Middle frontal gyrus (tissue), 1 donor: ENCODE measurements around the gene ARHGEF1.

Experiments used
- DNase-seq: peaks from one replicate; pipeline ENCODE4 v3.0.0-alpha.2; 2015; ENCODE audit warnings: low spot score; ENCODE audit errors: extremely low spot score

Gene ARHGEF1

GRCh38 chr19:41918653-41919244 lies 35.8 kb downstream of the ARHGEF1 start:
- no peak for DNase-seq

GRCh38 chr19:41919948-41920712 lies 37.1 kb downstream of the ARHGEF1 start:
- no peak for DNase-seq

- no peak for DNase-seq
These were observed 38.0 kb downstream of the ARHGEF1 start for GRCh38 chr19:41920882-41921576.

- DNase-seq: no peak
These were observed 38.9 kb downstream of the ARHGEF1 start for GRCh38 chr19:41921577-41922576.

- no peak for DNase-seq
These were observed 39.6 kb downstream of the ARHGEF1 start for GRCh38 chr19:41922585-41922984.

- DNase-seq: no peak
These were observed 40.2 kb downstream of the ARHGEF1 start for GRCh38 chr19:41923045-41923788.

GRCh38 chr19:41924151-41925145 lies 41.5 kb downstream of the ARHGEF1 start:
- no peak for DNase-seq

- DNase-seq: no peak
These were observed 42.4 kb downstream of the ARHGEF1 start for GRCh38 chr19:41925208-41926003.

- DNase-seq: no peak
These were observed 43.2 kb downstream of the ARHGEF1 start for GRCh38 chr19:41926028-41926762.

- DNase-seq: no peak
These were observed 43.9 kb downstream of the ARHGEF1 start for GRCh38 chr19:41926763-41927496.

- no peak for DNase-seq
These were observed 44.7 kb downstream of the ARHGEF1 start for GRCh38 chr19:41927497-41928192.

GRCh38 chr19:41928221-41928683 lies 45.3 kb downstream of the ARHGEF1 start, which contains the start of gene ERFL:
Gene ERFL (minus strand): TSS chr19:41928449. CDS start chr19:41912919, 15,530 bp downstream.
- DNase-seq: no peak

GRCh38 chr19:41928754-41929535 lies 46.0 kb downstream of the ARHGEF1 start:
- no peak for DNase-seq

- no peak for DNase-seq
These were observed 46.6 kb downstream of the ARHGEF1 start for GRCh38 chr19:41929536-41930071.

GRCh38 chr19:41930322-41930722 lies 47.3 kb downstream of the ARHGEF1 start:
- DNase-seq: no peak
